NK-92 (cell line): ENCODE measurements around the gene SEMA3D.
"Not testable (repeated sequence)": the region's sequence is repeated elsewhere in the genome, so short reads cannot be mapped to it uniquely, and the experiment has no call there.

Source experiments
- DNase-seq: peaks from one replicate; lab custom pipeline; 2025; ENCODE audit not compliant: unreplicated experiment; lab: John Stamatoyannopoulos, UW

The SEMA3D gene

DNA sequence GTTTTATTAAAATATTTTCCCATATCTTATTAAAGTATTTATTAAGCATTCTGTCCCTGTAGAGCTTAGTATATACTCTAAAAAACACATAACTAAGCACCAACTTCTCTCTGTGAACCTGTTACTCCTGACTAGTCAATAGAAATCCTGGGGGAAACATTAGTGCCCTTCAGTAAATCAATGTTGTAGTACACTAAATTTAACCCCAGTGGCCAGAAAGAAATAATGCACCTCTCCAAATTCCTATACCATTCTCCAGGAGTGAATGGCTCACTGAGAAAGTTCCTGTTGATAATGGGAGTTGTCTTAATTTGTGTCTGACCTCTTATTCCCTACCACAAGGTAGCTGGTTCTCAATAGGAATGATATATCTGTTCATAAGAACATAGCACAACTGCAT, 188.2 kb downstream of the SEMA3D start:
- no peak for DNase-seq

DNA sequence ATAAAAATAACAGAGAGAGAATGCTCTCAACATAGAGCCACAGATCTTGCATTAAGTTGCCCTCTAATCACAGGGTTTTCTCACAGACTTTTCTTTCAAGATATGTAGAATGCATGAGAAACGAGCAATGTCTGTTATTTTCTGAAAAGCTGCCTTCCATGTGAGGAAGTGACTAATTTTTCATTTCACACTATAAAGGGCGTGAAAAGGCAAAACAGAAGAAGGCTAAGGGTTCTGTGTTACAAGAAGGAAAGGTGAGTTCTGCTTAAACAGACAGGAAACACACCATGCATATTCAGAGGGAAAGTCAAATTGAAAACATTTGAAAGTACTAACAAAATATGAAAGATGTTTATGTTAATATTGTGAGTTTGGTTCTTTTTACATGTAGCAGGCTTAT, 189.2 kb downstream of the SEMA3D start:
- DNase-seq: no peak

DNA sequence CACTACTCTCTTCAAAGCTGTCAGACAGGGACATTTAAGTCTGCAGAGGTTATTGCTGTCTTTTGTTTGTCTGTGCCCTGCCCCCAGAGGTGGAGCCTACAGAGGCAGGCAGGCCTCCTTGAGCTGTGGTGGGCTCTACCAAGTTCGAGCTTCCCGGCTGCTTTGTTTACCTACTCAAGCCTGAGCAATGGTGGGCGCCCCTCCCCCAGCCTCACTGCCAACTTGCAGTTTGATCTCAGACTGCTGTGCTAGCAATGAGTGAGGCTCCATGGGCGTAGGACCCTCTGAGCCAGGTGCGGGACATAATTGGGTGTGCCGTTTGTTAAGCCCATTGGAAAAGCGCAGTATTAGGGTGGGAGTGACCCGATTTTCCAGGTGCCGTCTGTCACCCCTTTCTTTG, 193.9 kb downstream of the SEMA3D start:
- not testable (repeated sequence) for DNase-seq

DNA sequence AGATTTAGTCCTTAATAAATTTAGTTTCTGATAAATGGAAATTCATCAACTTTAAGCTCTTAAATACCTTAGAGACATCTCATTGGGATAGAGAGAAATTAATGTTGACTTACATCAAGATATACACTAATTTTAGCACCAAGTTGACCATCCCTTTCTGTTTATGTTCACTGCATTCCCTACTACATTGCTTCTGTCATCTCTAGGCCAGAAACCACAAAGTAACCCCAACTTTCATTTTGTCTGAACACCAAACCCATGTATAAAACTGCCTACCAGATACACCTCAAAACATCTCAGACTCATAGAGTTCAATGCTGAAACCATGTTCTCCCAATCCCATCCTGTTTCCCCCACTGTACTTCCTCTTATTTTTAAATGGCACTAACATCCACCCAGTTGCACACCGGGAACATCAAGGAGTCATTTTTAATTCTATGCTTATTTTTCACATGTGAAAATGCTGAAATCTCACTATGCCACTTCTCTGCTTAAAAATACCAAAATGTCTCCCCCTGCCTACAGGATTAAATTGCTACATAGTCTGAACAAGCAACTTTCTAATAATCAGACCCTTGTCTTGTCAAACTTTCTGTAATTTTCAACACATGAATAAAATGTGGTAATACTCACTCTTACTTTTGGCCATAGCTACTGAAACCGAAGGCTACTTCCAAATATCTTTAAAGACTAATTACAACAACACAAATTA, 201.6 kb downstream of the SEMA3D start:
- no peak for DNase-seq

DNA sequence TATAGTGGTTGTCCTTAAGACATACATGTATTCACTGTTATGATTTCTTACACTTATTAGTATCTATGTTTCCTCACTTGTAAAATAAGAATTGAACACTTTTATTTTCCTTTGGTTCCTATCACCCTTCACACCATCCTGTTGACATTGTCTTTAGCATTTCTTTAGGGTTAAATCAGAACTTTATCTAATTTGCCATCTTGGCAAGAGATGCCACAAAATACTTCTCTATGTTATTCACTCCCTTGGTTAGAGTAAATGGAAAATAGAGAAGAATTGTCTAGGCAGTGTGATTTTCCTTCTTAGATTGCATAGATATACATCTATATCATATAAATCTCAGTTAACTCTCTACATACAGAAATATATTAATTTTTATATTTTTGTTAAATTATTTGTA, 204.7 kb downstream of the SEMA3D start:
- no peak for DNase-seq

DNA sequence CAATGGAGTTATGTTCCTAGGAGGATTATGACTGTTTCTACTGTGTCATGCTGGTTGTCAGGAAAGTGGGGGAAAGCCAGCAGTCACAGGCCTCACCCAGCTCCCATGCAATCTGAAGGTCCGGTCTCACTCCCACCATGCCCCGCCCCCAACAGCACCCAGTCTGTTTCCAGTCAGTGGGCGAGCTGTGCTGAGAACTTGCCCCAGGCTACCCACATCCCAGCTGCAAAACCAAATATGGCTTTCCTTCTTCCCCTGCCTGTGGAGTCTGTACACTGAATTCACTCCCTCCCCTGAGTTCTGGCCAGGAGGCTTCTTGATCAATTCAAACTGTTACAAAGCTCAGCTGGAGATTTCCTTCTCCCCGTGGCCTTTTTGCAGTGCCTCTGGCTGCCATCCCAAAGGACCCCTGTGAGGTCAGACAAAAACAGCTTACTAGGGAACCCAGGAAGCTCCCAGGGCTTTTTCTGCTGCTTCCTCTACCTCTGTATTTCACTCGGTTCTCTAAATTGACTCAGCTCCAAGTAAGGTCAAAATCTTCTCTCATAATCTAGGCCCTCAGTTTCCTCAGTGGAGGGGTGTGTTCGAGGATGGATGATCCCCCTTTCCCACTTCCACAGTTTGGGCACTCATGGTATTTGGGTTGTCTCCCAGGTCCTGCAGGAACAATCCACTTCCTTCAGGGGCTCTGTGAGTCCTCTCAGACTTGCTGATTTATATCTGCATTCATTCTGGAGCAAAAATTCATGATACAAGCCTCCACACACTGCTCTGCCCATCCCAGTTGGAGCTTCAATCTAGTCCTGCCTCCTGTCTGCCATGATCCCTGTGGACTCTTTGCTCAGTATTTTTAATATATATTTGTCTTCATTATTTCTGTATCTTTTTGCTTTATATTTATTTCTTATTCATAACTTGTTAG, 205.5 kb downstream of the SEMA3D start:
- DNase-seq: no peak

DNA sequence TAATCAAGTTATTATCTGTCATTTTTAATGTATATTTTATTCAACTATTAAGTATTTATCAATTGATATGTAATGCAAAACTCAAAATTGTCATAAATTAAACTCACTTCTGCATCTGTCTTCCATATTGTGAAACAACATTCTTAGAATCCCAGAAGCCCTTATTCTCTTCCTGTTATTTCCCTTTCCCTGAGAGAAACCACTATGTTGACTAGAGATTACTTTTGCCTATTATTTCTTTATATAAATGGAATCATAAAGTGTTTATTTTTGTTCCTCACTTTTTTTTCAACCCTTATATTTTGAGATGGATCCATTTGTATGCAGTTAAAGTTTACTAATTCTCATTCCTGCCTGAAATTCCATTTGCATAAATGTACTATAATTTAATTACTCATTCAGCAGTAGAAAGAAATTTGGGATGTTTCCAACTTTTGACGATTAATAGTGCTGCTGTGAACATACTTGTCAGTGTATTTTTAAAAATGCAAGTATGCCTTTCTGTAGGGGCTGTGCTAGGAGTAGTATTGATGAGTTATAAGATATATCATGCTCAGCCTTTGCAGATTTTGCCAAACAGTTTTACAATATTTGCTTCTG, 211.2 kb downstream of the SEMA3D start:
- no peak for DNase-seq

DNA sequence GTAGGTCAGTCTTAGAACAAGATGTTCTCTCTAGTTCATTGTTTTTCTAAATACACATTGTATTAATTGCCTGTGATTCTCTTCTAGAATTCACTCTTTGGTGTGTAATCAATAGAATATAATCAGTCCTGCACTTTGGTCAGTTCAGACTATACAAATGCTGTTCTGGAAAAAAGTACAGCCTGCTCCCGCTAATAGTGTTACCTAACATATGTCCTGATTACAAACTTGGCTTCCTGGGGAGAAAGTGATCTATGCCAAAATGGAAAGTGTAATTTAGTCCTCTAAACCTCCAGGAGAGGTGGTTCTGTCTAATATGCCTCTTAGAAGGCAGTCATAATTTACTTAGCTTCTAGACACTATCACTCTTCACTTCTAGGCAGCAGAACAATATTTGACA, 215.5 kb downstream of the SEMA3D start:
- DNase-seq: no peak

DNA sequence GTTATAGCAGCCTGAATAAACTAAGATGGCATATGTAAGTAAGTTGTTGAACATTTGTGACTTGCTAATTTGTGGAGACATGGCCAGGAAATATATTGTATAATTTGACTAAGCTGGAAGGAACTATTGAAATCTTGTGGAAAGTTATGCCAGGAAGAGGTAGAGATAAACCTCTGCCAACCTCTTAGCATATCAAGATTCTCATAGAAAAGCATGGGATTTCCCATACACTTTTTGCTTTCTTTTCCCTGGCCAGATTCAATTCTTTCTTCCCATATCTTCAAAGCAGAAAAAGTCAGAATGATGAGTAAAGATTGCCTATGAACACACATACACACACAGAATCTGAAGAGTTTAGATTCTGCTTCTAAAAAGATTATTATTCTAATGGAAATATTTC, 216.2 kb downstream of the SEMA3D start:
- no peak for DNase-seq

DNA sequence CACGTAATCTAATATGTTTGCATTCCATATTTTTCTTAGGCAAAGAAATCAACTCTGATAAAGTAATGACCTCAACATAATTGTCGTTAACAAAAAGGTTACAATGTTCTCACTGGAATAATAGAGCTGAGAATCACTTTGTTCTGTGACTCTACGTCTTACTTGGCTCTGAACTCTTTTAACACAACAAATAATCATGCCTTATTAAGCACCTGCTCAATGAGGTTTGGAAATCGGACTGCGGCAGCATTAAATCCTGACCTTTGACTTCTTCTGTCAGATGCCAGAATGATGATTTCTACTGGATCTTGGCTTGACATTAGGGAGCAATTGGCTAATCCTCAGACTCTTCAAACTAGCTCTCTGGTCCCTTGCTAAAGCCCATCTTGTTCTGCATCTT, 233.6 kb downstream of the SEMA3D start:
- no peak for DNase-seq

DNA sequence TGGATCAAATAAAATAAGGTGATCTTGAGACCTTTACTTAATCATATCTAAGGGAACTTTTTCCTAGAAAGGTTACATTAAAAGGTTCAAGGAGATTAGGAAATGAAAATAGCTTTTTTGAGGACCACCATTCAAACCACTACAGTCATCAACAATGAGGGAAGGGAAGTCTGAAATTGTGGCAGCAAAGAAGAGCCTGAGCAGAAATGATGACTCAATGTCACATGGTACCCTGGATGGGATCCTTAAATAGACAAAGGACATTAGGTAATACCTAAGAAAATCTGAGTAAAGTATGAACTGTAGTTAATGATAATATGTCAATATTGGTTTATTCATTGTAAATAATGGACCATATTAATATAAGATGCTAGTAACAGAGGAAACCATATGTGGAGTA, 236.0 kb downstream of the SEMA3D start:
- no peak for DNase-seq

DNA sequence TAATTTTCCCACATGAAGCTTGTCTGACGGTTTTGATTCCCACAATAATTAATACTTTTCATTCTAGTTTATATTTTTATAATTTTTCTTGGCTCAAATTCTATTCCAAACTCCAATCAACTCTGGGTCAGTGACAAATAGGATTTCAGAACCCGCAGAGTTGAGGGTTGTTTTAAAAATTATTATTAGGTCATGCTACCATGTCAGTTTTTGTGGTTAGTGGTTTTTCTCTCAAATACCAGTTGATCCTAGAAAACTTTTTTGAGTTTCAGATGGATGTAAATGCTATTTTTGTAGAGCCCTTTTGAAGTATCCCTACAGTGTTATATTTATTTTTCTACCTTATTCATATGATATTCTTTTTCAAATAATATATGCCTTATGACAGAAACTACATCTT, 237.4 kb downstream of the SEMA3D start:
- DNase-seq: no peak

DNA sequence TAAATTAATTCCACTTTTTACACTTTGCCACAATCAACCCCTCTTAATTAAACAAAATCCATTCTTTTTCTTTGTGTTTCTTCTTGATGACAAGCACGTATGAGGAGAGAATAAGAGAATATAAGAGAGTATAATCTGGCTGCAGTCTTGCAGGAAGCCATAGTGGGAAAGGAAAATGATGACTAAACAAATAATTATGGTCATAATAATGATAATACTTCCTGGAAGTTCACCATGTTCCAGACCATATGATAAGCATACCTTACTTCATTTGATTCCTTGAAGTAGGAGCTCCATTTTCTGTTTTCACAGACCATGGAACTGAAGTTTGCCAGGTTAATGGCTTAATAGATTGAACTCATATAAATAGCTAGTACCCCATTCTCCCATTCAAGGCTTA, 237.8 kb downstream of the SEMA3D start:
- DNase-seq: no peak

DNA sequence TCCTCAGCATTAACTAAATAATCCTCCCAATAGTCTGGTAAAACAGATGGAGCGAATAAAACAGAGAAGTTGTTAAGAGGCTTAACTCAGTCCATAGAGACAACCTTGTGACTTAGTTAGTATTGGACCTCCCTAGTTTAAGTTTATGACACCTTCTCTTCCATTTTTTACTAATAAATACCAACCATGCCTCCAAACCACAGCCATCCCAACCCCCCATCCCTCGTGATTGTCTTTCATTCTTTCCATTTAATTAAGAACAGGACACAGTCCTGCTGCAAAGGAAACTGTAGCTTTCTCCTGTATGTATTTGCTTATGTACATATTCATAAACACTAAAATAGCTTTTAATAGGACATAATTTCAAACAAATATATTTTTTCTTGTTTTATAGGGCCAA, 238.2 kb downstream of the SEMA3D start:
- no peak for DNase-seq

DNA sequence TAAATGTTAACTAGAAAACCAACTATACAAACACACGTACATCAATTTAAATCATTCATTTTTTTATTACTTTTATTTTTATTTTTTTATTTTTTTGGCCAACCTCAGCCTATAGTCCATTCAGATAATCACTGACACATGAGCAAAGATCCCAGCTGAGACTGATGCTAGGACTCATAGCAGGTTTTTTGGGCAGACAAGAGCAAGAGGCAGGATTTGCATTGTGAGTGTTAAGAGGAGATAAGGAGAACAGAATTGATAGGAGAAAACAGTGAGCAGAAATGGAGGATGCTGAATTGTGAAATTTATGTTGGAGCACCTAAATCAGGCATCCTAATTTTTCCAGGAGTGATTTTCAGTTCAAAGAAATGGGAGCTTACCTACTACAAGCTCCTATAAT, 240.3 kb downstream of the SEMA3D start:
- no peak for DNase-seq
